ENCODE measurements around the gene KDM2A.

Gene KDM2A

DNA sequence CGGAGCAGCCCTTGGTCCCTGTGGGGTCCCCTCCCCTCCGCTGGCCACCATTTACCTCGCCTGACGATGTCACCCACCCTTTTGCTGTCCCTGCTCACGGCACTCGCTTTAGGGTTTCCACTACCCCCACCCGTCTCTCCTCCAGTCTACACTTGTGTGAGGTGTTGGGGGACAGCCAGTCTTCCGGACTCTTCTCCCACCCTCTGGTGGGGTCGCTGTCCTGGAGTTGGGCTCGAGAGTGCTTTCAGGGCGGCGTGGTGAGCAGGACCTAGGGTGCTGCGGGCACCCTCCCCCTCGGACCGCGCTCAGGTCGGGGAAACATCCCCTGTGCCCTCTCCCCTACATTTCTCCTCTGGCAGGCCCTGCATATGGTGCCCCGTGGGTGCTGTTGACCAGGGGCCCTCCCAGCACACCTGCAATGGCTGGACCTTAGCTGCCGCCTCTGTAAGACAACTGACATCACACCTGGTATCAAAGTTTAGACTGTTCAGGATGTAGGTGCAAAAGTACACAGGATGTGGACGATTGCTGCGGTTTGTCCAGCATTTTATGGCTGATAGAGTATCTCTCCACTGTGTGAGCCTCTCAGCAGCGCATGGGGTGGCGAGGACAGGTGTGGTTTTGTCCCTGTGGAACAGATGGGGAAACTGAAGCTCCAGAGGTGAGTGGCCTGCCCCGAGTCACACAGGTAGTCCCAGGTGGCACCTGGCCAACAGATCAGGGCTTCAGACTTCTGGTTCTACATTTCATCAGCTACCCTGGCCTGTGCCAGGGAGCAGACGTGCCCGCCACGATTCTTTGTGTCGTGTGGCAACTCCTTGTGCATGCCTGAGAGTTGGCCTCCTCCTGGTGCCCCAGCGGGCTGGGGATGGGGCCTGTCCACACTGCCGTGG, 148.4 kb downstream of the KDM2A start:
- Histone ChIP-seq H3K4me3 (peak overlapping the region; percentile 89 to 99 (median 94)), H3K27ac (peak overlapping the region; percentile 65 to 100 (median 97))

DNA sequence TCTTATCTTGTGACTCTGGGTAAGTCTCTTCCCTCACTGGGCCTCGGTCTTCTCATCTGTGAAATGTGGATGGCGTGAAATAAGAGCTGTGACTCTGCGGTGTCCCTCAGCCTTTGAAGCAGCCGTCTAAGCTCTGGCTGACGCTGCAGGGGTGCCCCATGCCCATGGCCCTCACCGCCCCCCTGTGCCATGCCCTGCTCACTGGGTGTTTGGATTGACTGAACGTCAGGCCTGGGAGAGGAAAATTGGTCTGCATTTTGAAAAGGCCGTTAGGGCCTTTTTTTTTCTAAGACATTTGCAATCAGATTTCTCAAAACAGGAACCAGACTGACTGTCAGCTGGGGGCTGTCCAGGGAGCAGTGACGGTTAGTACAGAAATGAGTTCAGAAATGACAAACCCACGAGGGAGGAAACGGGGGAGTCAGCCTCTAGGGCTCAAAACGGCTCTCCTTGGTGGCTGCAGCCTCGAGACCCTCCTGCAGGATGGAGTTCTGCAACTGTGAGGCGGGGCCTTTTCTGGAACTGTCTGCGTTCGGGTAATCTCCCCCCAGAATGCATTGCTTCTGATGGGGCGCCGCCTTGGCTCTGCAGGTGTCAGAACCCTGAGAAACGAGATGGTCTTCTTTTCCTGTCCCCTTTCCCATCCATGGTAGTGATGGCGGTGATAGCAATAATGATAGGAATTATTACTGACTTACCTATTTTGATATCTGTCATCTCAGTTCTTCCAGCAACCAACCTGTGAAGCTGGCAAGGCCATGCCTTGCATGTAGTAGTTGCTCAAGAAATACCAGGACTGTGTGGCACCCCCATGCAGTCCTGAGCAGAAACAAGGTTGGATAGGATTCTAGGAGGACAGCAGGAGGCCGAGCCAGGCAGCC, 149.3 kb downstream of the KDM2A start:
- peak overlapping the region; percentile 89 to 99 (median 94) for H3K4me3 ChIP-seq
- H3K27ac ChIP-seq: peak overlapping the region; percentile 32 to 100 (median 97)

DNA sequence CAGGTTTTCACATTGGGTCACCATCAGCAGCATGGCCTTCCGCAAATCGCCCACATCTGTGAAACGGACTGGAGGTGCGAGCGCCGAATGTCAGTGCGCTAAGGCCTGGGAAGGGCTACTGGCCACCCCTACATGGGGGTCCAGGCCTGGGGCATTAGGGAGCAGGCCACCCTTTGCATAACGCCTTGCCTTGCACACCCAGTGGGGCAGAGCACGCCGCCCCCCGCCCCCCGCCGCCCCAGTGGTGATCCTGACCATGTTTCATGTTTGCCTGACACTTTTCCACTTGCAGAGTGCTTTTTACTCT, 149.9 kb downstream of the KDM2A start:
- Histone ChIP-seq H3K27ac (peak overlapping the region in 20 of 21 experiments; percentile 67 to 100 (median 94)), H3K4me3 (peak overlapping the region in 5 of 7 experiments; percentile 3 to 99 (median 94))

DNA sequence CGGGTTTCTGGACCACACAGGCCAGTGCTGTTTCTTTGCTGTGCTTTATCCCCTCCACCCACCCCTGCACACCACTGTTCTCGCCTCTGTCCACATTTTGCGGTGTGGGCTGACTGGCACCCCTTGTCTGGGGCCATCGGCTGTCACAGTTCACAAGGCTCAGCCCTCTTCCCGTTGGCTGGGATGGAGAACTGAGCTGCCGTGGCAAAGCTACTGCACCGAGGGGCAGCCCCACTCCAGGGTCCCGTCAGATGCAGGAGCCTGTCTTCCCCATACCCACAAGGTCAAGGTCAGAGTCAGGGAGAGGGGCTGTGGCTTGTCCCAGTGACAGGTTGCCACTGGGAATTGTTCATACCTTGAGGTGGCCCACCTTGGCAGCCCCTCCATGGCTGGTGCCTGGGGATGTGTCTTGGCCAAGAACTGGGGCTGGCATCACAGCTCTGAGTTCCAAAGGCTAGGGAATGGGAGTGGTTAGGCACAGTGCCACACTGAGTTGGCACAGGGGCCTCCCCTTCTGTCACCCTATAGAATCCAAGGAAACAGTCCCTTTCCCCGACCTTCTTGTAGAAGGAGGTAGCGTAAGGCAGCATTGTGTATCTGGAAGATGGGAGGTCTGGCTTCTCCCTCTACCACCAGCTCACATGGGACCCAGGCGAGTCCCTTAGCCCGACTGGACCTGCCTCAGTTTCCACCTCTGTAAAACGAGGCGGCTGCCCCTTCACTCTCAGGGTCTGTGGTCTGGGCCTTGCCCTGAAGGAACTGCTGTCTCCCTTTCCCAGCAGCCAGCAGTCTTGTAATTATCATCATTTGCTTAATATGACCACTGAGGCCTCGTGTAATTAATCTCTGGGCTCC, 150.6 kb downstream of the KDM2A start:
- H3K27ac ChIP-seq: peak overlapping the region in 20 of 21 experiments; percentile 67 to 100 (median 94)
- H3K4me3 ChIP-seq: peak overlapping the region; percentile 11 to 99 (median 22)

DNA sequence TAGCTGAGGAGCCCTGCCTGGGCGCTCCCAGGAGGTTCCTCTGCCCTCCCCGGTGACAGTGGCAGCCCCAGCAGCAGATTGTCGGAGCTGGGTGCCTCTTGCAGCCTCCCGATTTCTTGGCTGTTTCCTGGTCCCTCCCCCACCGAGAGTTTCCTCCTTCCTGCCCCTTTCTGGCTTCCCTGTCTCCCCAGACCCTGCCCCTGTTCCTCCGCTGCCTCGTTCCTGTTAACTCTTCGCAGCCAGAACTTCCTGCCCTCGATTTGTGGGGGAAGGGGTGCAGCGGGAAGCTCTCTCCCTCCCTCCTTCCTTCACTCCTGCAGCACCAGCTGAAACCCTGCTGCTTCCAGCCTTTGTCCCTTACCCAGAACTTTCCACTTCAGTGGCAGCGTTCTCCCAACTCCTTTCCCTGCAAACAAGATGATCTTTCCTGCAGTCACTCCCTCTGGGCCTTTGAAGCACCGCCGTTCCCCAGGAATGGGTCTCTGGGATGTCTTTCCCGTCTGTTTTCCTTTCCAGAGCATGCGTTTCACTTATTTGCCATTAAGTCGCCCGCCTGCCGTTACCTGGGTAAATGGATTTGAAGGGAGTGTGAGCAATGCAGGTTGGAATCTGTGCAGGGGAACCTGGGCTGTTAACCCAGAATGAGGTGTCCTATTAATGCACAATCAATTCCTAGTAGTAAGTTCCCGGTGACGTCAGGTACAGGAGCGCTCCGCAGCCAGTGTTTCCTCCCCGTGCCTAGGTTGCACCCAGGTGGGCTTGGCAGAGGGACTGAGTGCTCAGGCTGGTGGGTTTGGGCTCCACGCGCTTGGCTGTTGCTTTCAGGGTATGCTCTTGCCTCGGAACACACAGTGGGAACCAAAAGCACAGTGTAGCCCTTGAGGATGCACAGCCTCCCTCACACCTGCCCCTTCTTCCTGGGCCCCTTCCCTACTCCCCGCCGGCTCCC, 151.5 kb downstream of the KDM2A start:
- Histone ChIP-seq H3K4me3 (peak overlapping the region; percentile 11 to 99 (median 22)), H3K27ac (peak overlapping the region in 20 of 21 experiments; percentile 67 to 100 (median 94))

DNA sequence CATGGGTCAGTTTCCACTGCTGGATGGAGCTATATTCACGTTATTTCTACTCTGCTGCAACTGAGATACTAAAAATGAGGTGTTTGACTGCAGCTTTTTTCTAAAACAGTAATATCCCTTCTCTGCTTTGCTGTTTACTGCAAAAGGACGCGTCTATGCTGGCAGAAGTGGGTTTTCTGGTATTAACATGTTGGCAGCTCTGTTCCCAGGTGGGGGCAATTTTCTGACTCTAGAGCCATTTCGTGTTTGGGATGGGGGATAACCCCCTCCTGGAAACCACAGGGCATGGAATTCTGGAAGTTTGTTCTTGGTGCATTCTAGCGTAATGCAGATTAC, 152.1 kb downstream of the KDM2A start:
- H3K4me3 ChIP-seq: peak overlapping the region in 3 of 7 experiments; percentile 22 to 95 (median 33)

DNA sequence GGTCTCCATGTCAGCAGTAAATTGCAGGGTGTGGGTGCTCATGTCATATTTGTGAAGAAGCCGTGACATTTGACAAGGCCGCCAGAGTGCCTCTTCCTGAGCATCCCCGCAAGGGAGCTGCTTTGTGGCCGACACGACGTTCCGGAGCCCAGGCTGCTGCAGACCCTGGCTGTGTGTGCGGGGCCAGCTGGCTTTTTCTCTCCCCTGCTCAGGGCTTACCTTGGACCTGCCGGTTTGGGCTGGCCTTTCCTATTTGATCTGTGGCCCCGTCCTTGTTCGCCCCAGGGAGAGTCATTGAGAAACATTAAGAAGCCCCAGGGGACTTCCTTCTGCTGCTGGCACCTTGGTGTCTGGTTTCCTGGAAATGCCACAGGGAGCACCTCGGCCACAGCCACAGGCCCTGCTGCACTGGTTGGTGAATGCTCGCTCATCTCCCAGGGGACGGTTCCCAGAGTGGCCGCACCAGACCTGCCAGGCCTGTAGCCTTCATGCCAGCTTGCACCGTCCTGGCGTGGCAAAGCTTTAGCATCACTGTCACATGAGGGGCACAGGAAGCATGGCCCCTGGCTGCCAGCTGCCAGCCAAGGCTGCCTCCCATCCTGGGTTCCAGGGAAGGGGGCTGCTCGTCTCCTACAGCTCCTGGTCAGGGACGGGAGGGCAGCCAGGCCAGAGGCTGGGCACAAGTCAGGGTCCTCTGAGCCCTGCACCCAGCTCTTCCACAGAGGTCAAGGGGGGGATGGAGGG, 152.7 kb downstream of the KDM2A start:
- H3K27ac ChIP-seq: peak overlapping the region in 20 of 21 experiments; percentile 34 to 100 (median 93)
- H3K4me3 ChIP-seq: peak overlapping the region in 3 of 7 experiments; percentile 22 to 95 (median 33)

More for the DNA sequence above, 152.1 kb downstream of the KDM2A start:
- peak overlapping the region in 19 of 21 experiments; percentile 34 to 100 (median 94) for H3K27ac ChIP-seq

DNA sequence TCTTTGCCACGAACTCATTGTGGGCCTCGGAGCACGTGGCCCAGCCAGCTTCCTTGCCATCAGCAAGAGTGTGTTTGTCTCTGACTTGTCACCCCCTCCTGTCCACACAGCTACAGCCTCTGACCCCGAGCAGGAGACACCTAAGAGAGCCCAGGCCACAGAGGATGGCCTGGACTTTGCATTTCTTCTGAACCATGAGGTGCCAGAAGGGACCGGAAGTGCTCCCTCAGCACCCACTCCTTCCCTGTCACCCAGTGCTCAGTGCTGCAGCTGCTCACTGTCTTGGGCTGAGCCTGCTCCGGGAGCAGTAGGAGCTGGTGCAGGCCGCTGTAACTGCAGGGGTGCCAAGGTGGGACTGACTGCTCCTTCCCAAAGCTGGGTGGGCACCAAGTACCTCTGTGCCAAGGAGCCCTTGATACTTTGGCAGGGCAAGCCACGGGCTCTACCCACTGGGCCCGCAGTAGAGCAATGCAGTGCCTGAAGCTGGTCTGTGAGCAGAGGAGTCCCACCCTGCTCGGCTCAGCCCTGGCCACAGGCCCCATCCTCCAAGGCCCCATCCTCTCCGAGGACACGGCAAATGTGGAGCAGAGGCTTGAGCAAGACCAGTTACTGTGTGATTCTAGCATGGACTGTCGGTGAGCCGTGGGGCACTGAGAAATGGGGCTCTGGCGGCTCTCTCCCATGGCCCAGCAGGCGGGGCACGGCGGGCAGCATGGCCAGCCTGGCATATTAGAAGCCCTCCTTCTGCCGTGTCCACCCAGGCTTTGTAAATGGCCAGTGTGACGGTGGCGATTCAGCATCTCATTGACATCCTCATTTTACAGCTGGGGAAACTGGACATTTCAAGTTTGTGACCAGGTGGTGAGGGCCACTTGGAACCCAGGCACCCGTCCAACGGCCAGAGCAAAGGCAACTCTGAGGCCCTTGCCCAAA, 153.5 kb downstream of the KDM2A start:
- H3K27ac ChIP-seq: peak overlapping the region in 19 of 21 experiments; percentile 51 to 100 (median 93)
- peak overlapping the region in 1 of 7 experiments; percentile 0 for H3K4me3 ChIP-seq

DNA sequence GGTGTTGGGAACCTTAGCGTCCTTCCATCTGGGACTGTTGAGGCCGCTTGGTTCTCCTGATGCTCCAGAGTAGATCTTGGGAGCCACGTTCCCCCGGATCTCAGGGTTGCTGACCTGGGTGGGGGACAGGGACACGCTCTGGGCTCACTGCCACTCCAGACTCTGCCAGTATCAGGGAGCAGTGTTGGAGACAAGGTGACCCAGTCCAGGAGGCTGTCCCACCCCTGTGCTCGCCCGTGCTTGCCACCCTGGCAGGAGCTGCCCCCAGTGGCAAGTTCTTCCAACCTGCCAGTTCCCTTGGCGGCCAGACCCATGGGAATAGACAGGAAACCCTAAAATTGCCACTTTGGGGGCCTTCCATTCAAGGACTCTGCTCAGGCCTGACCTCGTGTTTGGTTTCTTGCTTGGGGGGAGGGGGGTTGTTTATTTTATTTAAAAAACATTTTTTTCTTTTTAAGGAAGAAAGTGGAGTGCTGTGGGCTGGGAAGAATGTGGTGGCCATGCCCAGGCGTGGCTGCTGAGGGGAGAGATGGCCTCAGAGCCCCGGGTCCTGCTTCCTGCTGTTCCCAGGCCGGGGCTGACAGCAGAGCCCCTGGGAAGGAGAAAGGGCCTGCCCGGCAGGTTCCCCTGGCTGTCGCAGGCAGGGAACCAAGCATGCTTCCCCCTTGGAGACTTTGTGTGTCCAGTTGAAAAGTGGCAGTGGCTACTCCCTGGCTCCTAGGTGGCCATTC, 154.4 kb downstream of the KDM2A start:
- no peak overlapping the region for H3K4me3 ChIP-seq
- H3K27ac ChIP-seq: peak overlapping the region in 19 of 21 experiments; percentile 43 to 100 (median 93)

DNA sequence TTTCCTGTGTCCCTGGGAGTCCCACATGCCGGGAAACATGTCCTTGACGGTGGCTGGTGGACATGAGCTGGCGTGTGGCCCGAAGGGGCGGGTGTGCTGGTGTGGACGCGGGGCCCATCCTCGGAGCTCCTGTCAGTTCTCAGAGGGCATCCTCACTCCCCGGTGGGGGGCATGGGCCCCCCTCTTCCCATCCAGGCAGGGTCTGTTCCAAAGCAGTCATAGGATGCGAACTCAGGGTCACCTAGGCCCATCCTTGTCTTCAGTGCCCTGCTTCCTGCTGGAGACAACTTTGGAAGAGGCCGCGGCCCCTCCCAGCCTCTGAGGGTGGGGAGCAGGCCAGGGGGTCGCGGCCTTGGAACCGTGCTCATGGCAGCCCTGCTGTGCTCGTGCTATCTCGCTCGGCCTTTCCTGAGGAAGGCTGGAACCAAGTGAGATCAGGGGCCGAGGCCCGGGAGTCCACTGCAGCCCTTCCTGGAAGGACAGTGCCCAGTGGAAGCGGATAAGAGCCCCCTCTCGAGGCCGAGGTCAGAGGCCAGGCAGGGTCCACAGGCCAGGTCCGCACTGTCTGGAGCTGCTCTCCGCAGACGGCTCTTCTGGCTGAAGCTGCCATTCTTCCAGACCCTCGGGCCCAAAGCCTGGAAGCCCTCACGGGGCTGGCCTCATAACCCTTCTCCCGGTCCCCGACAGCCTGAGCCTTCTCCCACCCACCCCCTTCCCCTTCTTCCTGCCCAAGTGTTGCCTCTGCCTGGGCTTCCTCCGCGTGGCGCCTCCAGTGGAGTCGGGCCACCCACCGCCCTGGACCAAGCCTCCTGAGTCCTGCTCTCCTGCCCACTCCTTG, 155.9 kb downstream of the KDM2A start:
- no peak overlapping the region for H3K4me3 ChIP-seq
- peak overlapping the region in 20 of 21 experiments; percentile 34 to 100 (median 93) for H3K27ac ChIP-seq

DNA sequence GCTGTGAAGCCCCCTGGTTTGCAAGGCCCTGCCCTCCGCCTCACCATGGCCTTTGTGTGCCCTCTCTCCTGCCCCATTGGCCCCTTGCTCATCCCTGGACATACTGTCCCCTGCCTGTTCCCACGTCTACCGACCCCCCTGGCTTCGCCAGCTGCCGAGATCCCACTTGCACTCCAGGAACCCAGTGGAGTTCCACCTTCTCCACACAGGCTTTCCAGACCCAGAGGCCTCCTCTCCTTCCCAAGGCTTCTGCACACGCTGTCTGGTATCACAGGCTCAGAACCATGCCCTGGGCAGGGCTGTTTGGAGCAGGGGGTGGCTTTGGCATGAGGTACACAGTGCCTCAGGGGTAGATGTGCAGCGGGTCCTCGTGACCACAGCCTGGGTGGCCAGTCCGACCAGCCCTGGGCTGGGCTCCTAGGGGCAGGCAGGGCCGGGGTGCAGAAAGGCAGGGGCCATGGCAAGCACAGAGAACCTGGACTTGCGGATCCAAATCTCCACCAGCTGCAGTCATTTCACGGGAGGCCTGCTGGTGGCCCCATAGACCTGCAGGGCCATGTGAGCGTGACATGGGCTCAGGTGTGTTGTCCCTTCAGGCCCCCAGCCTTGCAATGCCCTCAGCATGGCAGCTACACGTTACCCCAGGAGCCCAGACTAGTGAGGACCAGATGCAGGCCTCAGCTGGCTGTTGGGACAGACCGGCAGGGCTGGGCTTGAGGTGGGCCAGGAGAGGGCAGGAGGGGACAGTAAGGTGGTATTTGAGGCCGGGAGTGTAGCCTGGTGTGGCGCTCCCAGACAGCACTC, 156.7 kb downstream of the KDM2A start:
- Histone ChIP-seq H3K4me3 (no peak overlapping the region), H3K27ac (peak overlapping the region in 20 of 21 experiments; percentile 34 to 100 (median 93))

DNA sequence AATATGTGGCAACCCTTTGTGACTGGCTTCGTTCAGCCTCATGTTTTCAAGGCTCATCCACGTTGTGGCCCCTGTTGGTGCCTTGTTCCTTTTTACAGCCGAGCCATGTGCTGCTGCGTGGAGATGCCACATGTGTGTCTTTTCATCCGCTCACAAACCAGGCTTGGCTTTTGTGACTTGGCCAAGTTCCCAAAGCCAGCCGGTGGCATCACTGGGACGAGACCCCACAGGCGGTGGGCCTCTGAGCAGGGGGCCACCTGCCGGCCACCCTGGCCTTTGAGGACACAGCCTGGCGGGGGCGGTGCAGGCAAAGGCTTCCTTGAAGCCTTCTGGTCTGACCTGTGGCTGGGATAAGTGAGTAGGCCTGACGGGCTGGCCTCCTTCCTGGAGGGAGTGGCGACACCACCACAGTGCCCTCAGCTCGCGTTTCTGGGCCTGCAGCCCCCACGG, 157.7 kb downstream of the KDM2A start:
- Histone ChIP-seq H3K27ac (peak overlapping the region; percentile 36 to 100 (median 93)), H3K4me3 (peak overlapping the region in 5 of 7 experiments; percentile 8 to 20 (median 18))

DNA sequence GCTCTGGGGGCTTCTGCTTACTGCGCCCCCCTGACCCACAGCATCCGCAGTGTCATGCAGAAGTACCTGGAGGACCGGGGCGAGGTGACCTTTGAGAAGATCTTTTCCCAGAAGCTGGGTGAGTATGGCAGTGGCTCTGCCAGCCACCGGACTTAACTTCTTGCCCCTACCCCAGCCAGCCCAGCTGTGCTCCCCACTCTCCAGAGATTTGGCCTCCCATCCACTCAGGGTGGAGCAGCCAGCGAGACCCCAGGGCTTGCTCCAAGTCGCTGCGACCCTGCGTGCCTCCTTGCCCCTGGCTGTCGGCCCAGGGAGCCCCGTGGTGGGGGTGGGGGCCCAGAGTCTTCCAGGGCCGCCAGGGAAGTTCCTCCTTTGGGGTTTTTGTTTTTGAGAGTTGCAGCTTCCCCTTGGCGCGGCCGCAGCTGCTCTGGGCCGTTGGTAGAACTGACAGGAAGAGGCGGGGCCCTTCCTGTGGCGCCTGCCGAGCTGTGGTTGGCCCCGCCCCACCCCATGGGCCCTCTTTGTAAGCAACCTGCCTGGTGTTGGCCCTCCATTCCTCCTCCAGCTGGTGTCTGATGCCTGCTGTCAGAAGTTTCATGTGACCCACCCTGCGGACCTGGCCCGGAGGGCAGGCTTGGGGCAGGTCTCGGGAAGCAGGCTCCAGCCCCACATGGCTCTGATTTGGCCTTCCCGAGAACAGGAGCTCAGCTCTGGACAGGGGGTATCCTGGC, 158.3 kb downstream of the KDM2A start:
- Histone ChIP-seq H3K4me3 (peak overlapping the region in 6 of 7 experiments; percentile 1 to 20 (median 16)), H3K27ac (peak overlapping the region; percentile 36 to 100 (median 93))

Data from skin epidermis (tissue), 12 donors.